Stimulated activated naive CD8-positive, alpha-beta T cell treated with anti-CD3 and anti-CD28 coated beads, Interleukin-15, Interleukin-2, amounts not matched to agents 100 U/mL and 50 U/mL, for 24 hours (primary cell): Measurements from ENCODE around the gene SDK2.

Source experiments
- ATAC-seq: fragments of 150-1000 bp; cut with Tn5 transposase; one replicate; pipeline ENCODE4 v1.10.0; 2021
- DNase-seq: peaks from one replicate; pipeline ENCODE4 v3.0.0; 2021

SDK2 gene

DNA sequence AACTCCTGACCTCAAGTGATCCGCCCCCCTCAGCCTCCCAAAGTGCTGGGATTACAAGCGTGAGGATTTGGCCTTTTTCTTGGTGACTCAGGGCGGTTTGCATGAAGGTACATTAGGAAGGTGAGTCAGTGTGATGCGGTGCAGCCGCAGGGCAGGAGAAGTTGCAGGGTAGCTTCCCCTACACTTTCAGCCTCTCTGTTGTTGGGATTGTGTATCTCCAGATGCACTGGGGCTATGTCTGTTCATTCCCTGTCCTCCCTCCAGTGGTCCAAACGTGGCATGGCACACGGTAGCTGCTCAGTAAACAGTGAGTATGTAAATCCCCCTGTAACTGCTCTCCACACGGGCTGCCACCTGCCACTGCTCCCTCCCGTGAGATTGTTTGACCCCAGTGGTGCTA is 223.3 kb downstream of the SDK2 start:
- DNase-seq (no peak), ATAC-seq (no peak)

DNA sequence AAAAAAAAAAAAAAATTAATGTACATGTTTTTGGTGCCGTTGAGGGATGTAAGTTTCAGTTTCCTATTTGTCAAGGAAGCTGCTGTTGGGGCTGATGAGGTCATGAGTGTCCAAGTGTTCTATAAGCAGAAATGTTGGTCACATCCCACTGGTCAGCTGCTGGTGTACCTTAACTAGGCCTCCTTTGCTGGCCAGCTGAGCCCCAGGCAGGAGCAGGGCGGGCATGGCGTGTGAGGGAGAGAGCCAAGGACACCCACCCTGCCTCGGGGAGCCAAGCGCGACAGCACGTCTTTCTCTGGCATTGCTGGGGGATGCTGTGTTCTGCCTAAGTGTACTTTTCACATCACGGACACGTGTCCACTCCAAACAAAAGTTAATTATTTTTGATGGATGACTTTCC is 224.4 kb downstream of the SDK2 start:
- DNase-seq (no peak), ATAC-seq (no peak)

DNA sequence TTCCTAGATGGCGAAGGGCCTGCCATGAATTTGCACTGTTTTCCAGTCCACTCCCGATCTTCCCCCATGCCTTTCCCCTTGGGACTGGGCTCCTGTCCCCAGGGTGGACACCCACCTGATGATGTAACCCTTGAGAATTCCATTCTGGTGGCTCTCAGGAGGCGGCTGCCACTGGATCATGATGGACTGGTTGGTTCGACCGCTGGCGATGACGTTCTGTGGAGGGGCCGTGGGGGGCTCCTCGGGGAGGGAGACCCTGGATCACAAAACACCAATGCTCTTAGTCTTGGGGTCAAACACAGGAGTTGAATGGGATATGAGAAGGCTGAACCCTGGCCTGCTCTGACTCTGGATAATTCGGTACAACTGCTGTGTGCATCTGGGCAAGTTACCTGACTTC is 225.2 kb downstream of the SDK2 start:
- no peak for DNase-seq
- no peak for ATAC-seq

DNA sequence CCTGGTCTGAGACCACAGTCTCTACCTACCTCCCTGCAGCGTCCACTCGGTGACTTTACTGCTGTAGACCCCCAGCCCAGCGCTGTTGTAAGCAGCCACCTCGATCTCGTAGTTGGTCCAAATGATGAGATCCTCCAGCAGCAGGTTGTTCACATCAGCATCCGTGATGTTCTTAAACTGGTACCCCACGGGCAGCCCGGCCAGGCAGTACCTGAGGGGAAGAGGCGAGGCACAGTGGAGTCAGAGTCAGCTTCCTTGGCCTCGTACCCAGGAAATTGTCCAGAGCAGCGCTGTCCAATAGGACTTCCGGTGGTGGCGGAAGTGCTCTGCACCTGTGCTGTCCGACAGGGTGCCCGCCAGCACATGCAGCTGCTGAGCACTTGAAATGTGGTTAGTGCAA is 228.5 kb downstream of the SDK2 start:
- DNase-seq (no peak), ATAC-seq (no peak)

DNA sequence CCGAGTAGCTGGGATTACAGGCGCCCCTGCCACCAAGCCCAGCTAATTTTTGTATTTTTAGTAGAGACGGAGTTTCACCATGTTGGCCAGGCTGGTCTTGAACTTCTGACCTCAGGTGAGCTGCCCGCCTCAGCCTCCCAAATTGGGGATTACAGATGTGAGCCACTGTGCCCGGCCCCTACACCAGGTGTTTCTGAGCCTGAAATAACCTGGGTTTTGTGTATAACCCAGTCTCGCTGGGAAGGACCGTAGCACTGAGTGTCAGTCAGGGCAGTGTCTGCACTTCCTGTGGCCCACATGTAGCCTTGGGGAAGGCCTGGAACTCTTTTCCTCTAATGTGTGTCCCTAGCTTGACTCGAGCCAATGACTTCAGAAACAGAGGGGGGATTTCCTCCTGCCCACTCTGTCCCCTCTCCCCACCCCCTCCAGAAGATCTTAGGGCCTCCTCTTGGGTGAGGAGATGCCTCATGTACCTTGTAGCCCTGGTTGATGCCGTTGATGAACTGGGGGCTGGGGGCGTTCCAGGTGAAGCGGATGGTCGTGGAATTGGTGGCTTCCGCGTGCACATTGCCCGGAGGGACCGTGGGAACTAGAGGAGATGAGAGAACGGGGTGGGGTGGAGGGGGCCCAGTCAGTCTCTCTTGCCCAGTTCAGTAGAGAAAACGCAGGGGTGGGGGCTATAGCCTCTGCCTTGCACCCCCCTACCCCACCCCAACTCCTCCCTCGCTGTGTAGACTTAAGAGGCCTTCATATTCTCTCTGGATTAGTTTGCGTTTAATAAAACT is 229.9 kb downstream of the SDK2 start:
- DNase-seq, result no peak
- ATAC-seq, result no peak

DNA sequence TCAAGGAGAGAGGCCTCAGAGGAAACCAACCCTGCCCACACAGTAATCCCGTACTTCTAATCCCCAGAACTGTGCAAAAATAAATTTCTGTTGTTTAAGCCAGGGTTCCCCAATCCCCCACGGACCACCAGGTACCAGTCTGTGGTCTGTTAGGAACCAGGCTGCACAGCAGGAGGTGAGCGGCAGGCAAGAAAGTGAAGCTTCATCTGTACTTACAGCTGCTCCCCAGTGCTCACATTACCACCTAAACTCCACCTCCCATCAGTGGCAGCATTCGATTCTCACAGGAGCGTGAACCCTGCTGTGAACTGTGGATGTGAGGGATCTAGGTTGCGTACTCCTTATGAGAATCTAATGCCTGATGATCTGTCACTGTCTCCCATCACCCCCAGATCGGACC is 231.3 kb downstream of the SDK2 start:
- ATAC-seq, result no peak
- no peak for DNase-seq

GRCh38 chr17:73411313-73411747 is 232.9 kb downstream of the SDK2 start:
- ATAC-seq, result no peak
- DNase-seq, result no peak

GRCh38 chr17:73410586-73411312 is 233.5 kb downstream of the SDK2 start:
- DNase-seq (no peak), ATAC-seq (no peak)

DNA sequence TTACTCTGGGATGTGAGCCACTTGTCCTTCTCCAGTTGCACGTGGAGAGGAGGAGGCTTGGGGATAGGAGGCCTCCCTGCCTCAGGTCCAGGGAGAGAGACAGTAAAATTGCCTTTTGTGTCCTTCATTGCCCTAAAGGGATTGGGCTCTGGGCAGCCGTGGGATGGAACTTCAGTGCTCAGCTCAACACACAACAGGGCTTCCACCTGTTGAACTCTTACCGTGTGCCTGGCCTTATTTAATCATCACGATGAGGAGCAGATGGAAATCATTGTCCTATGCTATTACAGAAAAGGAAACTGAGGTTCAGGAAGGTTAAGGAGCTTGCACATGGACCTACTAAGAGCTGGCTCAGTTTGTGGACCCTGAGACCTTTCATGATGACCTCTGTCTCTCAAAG is 240.0 kb downstream of the SDK2 start:
- no peak for DNase-seq
- no peak for ATAC-seq

- ATAC-seq (no peak), DNase-seq (no peak)
Observed at GRCh38 chr17:73402466-73402865, 241.8 kb downstream of the SDK2 start.

DNA sequence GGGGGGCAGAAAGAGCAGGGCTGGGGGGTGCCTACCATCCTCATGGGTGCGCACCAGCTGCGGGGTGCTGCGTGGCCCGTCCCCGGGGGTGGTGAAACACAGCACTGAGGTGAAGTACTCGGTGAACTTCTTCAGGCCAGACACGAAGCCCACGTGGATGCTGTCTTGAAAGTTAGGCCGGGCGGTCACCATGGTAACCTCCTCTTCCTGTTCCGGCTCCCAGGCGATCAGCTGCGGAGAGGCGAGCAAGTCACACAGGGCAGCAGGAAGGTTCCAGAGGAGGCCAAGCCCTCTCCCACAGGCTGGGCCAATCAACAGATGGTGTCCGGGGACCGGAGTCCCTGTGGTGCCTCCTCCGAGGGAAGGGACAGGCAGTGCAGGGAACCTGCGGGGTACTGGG is 242.3 kb downstream of the SDK2 start:
- DNase-seq (no peak), ATAC-seq (no peak)

- DNase-seq (no peak), ATAC-seq (no peak)
Observed at GRCh38 chr17:73400915-73401545, 243.2 kb downstream of the SDK2 start.

- DNase-seq, result no peak
- ATAC-seq, result no peak
Observed at GRCh38 chr17:73399056-73399455, 245.2 kb downstream of the SDK2 start.

DNA sequence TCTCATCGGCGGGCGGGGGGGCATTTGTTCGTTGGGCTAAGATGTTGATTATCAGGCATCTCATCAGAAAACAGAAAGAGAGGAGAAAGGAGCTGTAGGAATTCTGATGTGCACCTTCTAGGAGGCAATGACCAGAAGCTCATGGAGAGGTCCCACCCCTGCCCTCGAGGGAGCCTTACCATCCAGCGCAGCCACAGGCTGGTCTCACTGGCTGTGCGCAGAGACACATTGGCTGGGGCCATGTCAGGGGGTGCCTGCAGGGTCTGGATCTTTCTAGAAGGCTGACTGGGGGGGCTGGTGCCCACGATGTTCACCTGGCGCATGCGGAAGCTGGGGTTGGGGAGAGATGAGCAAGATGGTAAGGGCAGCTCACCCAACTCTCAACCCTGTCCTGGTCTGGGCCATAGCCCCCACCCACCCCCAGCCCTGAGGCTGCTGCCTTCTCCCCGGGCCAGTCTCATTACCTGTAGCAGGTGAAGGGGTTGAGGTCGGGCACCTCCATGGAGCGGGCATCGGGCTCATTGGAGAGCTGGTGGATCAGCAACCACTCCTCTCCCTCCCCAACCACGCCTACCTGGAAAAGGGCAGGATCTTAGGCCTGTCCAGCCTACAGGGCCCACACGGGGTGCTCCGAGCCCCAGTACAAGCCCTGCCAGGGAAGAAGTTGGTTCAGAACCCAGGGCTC is 246.2 kb downstream of the SDK2 start:
- DNase-seq, result no peak
- ATAC-seq, result no peak

- DNase-seq, result no peak
- ATAC-seq, result no peak
Observed at GRCh38 chr17:73397278-73397826, 246.9 kb downstream of the SDK2 start.

DNA sequence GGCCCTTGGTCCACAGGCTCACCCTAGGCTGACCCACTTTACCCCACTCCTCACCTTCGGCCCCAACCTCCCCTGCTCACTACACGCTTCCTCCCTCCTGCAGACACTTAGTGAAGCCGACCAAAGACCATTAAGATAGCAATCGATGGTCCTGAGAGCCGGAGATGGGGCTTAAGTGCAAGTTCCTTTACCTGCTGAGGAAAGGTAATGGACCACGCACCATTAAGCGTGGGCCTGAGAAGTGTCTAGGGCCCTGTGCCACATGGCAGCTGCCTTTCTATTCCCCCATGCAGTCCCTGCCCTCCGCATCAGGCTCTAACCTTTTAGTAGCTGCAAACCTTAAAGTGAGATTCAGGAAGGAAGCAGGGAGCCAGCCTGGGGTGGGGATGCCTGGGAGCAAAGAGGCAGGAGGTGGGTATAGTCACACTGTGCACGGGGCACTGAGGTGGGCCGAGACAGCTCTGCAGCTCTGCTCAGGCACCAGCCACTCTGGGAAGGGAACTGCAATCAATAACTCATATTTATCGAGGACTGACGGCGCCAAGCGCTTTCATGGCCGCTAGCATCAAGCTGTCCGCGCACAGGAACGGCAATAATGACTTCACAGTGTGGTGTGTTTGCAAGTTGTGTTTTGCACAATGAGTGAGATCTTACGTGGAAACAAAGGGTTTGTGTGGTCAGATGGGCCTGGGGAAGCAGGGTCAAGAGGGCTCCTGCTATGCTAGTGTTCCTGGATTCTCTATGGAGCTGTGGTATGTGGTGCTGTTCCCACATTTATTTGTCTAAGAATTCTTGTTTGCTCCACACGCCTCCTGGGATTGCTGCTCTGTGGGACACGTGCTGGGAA is 247.6 kb downstream of the SDK2 start:
- no peak for DNase-seq
- ATAC-seq, result no peak

- ATAC-seq (no peak), DNase-seq (no peak)
Observed at GRCh38 chr17:73394512-73395450, 249.5 kb downstream of the SDK2 start.

DNA sequence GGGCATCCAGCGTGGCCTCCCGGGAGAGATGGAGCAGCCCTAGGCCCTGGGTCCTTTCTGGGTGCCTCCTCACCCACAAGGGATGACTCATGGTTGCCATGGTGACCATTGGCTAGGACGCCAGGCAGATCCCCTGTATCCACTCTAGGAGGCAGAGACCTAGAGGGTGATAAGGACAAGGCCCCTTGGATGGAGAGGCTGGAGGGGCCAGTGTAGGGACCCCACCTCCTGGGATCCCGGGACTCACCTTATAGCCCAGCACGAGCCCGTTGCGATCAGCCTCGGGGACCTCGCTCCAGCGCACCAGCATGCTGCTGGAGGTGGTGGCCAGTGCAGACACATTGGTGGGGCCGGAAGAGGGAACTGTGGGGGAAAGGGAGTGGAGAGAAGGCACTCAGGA is 250.3 kb downstream of the SDK2 start:
- ATAC-seq, result no peak

DNA sequence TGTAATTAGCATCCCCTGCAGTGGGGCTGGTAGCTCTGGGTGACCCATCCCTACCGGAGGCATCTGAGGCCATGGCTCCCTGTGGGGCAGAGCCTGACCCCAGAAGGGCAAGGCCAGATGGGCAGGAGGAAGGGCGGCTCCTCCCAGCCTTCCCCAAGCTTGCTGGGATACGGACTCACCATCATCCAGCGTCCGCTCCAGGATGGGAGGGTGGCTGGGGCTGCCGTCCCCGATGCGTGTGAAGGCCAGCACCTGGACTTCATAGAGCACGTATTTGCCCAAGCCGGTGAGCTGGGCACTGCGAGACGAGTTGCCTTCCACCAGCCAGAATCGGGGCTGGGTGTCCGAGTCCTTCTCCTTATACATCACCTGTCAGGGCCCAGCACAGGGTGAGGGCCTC is 250.9 kb downstream of the SDK2 start:
- ATAC-seq (no peak), DNase-seq (no peak)

More for the DNA sequence above, 250.3 kb downstream of the SDK2 start:
- DNase-seq, result no peak
